Hematopoietic multipotent progenitor cell (in vitro differentiated cells): ENCODE results near the gene RBPJL. TPM values are rescaled to one million over a fixed set of nuclear protein-coding genes. Genes with fewer than 3 reads are reported as not detected.
A peak's percentile ranks its signal among the peaks of the same experiment; 100 is the strongest.

ENCODE experiments used
- DNase-seq, 3 donors: peaks; one replicate each; pipeline ENCODE4 v3.0.0-alpha.2; 2011 to 2015; ENCODE audit warnings: low read depth in 2 of 3, low spot score in 2 of 3
- total RNA-seq: library from RNA; depleted of rRNA; stranded (reverse); fragments of >200 nt; gene quantifications from one replicate; pipeline ENCODE4 v1.2.3, GENCODE V29; 2012

The RBPJL gene
- total RNA-seq, 1 donor: not detected

DNA sequence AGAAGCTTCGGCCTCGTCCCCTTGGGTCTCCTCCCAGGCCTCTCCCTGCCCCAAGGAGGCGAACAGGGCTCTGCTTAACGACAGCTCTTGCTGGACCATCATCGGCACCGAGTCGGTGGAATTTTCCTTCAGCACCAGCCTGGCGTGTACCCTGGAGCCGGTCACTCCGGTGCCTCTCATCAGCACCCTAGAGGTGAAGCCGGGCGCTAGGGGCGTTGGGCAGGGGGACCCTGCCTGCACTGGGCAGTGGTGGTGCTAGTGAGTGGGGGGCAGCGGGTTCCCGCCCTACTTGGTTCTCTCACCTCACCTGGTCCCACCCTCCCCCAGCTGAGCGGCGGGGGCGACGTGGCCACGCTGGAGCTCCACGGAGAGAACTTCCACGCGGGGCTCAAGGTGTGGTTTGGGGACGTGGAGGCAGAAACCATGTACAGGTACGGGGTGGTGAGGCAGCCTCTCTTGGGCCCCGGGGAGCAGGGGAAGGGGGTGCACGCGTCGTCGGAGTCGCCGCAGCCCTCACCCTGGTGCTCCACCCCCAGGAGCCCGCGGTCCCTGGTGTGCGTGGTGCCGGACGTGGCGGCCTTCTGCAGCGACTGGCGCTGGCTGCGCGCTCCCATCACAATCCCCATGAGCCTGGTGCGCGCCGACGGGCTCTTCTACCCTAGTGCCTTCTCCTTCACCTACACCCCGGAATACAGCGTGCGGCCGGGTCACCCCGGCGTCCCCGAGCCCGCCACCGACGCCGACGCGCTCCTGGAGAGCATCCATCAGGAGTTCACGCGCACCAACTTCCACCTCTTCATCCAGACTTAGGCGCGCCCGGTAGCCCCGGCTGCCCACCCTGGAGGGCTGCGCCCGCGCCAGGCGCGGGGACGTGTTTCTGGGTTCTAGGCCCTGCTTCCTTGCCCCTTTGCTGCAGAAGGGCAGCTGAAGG is 9.8 kb downstream of the RBPJL start:
- no peak for DNase-seq

DNA sequence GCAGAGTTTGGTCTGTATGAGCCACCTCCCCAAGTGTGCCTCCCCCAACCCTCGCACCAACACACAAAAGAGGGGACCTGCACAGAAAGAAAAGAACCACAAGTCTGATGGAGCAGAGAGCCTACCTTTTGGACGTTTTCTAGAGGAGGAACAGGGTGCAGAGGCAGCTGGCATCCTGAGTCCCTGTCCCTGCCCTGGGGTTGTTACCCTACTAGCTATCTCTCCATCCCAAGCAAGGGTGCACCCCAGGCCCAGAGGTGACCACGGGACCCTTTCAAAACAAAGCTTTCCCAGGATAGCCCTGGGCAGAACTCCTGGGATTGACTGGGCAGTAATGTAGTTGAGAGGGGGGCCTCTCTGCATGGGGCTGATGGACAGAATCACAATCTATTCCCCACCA is 11.2 kb downstream of the RBPJL start:
- DNase-seq: no peak

DNA sequence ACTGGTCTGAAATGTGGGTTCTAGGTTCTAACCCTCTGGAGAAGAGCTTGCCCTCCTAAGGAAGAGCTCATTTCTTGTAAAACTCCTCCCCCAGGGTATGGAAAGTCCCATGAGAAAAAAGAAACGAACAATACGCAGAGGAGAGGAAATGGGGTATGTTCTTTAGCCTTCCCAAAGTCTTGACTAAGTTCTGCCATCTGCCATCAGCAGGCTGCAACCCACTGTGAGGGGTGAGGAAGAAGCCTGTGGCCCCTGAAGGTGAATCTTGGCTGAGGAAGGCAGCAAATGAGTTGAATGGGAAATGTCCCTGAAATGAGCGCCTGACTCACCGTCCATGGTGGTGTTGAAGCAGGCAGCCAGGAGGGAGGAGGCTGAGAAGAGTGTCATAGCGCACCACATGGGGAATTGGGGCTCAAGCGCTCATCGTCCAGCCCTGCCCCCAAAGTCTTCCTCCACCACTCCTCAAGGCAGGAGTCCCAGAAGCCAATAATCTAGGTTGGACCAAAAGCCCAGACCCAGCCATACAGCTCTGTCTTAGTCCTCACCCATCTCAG is 11.8 kb downstream of the RBPJL start:
- DNase-seq: no peak

DNA sequence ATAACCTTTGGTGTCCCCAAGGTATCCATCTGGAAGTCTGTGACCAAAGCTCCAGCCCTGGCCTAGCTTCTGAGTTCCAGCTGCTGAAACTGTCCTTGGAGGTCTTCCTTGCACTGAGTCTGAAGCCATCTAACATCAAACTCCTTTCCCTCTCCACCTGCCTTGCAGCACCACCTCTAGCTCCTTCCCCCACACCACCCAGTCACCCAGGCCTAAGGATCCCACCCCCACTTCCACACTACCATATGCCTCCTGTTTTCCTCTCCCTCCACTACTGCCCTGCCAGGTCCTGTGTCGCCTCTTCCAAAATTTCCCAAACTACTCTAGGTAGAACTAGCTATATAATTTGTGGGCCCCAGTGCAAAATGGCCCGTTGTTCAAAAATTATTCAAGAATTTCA is 12.3 kb downstream of the RBPJL start:
- DNase-seq: no peak

DNA sequence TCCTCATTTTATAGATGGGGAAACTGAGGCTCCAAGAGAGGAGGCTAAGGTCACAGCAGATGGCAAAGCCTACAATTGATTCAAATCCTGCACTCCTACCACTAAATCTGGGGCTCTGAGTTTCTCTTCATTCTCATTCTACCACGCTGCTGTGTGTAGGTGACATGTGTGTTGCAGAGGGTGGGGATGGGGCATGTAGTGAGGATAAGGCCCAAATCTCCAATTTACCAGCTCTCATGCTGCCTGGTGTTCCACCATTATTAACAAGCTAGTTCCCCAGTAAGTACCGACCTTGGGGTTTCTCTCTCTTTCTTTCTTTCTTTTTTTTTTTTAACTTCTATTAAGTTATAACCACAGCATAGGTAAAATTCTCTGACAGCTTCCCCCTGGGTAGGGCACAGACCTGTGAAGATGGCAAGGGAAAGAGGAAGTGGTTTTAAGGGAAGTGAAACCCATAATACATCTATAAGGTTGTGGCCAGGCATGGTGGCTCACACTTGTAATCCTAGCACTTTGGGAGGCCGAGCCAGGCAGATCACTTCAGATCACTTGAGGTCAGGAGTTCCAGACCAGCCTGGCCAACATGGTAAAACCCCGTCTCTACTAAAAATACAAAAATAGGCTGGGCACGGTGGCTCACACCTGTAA is 14.4 kb downstream of the RBPJL start:
- peak in 1 of 3 donors; percentile 38 for DNase-seq

DNA sequence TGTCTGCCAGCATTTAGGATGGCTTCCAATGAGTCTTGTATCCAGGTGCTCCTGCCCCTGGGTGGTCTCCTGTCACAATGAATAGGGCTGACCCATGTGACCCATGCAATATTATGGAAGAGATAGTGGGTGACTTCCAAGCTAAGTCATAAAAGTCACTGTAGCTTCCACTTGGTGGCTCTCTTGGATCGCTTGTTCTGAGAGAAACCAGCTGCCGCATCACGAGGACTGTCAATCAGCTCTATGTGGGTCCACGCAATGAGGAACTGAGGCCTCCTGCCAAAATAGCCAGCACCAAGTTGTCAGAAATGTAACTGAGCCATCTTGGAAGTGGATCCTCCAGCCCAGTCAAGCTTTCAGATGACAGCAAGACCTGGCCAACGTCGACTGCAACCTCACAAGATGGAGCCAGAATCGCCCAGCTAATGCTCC is 16.3 kb downstream of the RBPJL start:
- DNase-seq: peak in 2 of 3 donors; percentile 77 to 90

DNA sequence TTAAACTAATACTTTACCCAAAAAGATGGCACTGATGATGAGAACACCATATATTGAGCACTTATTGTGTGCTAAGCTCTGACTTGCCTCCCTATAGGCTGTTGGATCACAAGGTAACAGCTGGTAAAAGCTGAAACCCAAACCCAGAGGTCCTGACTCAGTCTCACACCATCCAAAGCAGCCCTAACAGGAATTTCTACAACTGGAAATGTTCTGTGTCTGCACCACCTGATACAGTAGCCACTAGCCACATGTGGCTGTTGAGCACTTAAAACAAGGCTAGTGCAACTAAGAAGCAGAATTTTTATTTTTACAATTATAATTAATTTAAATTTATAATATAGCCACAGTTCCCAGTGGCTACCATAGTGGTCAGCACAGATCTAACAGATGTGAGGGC is 17.1 kb downstream of the RBPJL start:
- DNase-seq: no peak

DNA sequence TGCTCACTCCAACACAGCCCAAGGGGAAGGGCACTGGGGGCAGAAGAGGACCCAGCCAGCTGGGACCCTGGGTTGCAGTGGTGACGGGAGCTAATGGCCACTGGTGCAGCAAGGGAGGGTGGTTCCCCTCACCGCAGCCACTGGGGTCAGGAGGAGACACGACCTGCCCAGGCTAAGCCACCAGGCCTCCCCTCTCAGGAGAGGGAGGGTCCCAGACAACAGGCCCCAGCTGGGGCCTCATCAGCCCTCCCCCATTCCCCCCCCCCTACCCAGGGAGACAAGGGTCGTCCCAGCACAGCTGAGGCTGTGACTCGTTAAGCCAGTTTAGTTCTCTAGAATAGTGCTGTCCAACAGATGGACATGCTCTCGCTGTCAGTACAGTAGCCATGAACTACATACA is 18.7 kb downstream of the RBPJL start:
- no peak for DNase-seq

DNA sequence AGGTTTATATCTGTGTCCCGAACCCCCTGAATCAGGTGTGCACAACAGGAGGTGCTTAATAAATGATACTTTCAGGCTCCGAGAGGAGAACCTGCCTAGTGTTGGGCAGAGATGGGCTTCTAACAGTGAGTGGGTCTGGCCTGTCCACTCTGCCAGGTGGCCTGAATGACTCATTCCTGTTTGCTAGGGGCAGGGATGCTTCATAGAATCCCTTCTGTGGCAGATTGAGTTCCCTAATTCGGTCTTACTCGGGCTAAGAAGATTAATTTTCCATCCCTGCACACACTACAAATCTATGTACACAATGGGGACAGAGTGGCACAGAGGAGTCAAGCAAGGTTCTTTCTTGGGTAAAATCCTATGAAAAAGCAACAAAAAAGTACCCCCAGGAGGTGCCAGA is 21.8 kb downstream of the RBPJL start:
- no peak for DNase-seq

DNA sequence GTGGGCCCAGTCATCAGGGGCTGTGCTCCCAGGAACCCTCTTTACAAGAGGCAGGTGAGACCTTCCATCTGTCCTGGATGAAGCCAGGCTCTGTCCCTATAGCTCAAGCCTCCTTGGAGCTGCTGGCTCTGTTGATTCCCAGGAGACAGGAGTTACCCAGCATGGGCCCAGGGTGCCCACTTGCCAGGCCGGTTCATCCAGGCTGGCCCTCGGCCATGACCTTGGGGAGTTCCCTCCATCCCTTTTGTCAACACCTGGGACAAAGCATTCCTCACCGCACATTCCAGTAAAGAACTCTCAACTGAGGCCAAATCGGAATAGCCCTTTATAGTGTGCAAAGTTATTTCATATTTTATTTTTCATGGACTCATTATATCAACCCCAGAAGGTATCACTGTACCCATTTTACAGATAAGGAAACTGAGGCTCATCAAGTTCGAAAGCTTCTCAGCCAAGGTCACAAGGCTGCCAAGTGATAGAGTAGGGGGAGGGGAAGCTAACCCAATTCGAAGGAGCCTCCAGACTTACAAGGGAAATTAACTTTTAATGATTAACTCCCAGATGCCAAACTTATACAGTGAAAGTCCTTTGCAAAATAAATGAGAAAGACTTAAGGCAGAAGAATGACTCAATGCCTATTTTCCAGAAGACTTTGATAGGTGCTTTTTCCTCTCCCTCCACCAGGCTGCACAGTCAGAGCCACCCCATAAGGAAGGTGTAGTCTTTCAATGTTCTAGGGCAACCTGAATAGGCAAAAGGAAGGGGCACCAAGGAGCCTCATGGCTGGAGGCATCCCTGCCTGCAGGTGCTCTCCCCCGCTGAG is 23.1 kb downstream of the RBPJL start:
- no peak for DNase-seq

DNA sequence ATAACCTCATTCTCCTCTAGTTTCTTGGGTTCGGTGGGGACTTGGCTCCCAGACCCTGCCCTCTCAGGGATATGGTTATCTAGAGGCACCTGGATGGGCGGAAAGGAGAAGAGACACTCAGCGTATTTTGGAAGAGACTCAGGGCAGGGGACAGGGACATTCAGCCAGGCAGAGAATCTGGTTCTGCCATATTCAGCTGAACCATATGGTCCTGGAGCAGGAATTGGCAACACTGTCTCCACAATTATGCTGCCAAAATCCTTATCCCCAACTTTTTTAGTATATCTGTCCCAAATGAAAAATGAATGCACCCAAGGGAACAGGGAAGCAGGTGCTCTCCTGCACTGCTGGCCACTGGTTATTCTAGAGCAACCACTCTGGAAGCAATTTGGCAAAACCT is 23.8 kb downstream of the RBPJL start:
- no peak for DNase-seq

DNA sequence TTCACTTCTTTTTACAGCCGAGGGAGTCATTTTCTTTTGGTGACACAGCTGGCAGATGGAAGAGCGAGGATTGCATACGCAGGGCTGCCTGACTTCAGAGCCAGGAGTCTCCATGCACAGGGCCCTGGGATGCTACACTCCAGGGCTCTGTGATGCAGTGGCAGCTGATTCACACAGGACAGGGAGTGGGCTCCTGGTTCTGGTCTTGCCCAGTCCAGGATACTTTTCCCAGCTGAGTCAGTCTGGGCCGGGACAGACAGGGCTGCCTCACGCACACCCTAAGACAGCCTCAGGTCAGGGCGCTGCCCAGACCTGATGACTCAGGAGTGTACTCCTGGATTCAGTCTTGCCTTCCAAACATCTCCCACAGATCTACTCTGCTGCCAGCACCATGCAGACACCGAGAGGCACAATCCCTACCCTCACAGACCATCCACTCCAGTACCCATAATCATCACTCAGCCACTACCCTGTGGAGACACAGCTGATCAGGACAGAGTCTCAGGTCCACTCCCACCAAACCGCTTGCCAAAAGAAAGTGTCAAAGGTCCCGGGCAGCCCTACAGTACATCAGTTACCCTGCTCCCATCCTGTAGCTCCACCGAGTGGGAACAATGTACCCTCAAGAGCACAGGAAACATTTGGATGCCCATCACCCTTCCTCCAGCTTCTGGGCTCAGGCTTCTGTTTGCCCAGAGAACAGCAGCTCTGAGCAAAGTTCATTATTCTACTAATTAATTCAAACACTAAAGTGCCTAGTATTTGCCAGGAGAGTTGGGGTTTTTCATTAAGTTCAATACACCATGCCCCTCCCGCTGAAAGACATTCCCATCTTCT is 30.1 kb downstream of the RBPJL start:
- DNase-seq: no peak

DNA sequence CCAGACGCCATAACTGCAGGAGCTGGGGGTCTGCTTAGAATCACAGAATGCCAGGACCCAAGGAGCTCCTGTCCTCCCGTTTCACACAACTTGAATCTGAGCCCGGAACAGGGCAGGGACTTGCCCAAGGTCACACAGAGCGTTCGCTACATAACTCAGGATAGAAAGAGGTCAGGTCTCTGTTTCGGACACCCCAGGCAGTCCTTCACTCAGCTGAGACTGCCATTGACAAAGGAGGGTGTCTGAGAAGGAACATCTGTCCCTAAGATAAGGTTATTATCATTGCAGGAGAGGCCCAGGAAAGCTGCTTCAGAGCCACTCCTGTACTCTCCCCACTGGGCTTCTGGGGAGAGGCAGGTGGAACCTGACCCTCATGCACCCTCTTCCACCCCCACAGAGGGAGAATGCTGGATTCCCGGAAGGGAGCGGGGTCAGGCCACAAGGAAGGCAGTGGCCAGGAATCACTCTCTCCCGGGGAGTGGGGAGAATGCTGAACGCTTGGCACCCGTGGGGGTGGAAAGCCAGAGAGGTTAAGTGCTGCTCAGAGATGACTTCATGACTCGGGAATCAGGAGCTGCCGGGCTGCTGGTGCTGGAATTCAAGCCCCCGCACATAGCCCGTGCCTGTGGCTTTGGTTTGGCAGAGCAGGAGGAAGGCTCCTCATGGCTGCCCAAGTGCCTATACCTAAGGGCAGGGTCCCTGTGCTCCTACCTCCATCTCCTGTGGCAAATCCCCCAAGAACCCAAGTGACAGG is 30.9 kb downstream of the RBPJL start:
- no peak for DNase-seq

DNA sequence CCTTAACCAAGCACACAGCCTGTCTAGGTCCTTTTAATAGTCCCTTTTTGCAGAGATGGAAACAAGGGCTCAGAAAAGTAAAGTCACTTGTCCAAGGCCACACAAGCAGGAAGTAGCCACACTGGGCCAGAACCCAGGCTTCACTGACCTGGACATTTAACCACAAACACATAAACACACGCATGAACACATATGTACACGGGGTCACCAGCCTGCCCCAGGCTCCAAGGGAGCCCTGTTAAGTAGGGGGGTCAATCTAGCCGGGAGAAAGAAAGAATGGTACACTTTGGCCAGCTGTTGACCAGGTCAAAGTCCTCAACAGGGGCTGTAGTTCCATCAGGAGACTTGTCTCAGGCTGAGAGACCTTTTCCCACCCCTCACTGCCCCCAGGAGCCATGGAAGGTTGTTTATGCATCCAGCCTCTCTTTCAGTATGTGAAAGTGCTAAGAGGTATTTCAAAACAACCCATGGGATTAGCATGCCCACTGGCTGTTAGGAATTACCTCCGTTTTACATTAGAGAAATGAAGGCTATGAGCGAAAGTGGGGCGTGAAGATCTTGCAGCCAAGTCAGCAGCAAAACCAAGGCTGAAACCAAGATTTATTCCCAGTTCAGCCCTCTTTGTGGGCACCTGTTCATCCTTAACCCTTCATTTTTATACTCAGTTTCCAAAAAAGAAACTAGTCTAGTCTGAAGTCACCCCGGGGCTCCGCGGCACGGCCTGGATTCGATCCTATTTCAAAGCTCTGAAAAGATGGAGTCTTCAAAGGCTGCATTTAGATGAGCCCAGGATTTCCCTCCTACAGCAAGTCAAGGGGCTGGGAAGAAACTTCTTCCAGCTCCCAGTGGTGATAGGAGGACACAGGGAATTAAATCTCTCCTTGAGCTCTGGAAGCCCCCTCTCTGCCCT is 31.7 kb downstream of the RBPJL start:
- no peak for DNase-seq

DNA sequence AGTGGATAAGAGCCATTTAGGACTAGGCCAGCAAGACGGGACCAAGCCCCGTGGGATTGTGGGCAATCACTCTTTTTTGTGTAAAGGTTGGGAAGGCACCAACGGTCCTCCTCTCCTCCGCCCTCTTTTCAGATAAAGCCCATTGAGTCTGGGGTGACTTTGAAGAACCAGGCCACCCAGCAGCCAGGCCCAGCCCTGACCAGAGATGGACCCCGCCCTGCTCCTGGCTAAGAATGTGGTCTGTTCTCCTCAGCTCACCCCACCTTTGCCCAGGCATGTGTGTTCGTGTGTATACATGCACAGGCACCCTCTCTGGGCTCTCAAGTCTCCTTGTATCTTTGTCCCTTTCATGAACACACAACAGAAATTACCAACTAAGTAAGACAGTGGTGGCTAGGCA is 32.4 kb downstream of the RBPJL start:
- DNase-seq: no peak

DNA sequence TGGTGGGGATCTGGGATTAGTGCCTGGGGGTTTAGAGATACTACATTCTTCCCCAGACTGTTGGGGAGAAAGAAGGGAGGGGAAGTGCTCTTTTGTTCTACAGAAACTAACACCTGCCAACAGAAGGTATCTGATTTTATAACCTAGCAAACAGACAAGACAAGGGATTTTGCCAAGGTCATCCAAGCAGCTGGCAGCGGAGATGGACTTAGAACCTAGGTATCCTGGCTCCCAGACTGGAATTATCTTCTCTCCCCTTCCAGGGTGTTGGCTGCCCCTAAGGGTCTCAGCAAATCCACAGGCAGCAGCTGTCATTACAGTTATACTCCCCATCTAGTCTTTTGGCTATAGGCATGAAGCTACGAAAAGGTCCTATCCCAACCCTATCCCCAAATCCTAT is 33.2 kb downstream of the RBPJL start:
- no peak for DNase-seq

DNA sequence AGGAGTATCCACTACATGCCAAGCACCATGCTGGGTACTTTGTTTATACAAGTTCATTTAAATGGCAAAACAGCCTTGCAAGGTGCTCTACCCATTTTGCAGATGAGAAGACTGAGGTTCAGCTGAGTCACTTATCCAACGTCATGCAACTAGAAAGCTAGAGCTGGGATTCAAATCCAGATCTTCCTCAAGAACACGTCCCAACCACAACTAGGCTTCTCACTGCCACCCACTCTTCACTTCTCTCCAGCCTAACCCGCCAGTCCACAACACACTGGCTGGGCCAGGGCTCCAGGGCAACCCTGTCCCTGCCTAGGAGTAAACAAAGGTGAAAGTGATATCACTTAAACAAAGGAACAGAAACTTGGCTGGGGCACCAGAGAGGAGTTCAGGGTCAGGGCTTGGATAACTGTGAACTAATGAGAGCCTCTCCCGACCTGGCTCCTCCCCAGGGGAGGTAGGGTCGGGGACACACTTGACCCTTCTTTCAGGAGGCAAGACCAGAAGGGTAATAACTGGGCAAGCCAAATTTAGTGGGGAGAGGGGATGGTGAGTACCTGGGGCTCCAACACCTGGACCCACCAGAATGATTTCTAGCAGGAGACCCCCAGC is 33.7 kb downstream of the RBPJL start:
- no peak for DNase-seq

DNA sequence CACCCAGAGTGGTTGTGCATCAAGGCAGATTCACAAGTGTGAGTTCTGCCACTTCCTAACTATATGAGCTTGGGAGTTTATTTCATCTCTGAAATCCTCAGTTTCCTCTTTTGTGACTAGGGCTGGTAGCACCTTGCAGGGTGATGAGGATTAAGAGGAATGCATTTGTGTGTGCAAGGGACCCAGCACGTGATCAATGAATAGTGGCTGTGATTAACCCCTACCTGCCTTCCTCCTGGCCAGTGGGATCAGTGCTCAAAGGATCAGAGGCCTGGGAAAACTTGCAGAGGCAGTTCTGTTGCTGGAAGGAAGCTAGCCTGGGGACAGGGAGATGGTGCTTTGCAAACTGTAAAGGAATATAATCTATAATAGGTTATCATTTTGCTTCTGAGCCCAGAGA is 34.3 kb downstream of the RBPJL start:
- DNase-seq: no peak
